Measurements from ENCODE around the gene ZC3H13.

DNA sequence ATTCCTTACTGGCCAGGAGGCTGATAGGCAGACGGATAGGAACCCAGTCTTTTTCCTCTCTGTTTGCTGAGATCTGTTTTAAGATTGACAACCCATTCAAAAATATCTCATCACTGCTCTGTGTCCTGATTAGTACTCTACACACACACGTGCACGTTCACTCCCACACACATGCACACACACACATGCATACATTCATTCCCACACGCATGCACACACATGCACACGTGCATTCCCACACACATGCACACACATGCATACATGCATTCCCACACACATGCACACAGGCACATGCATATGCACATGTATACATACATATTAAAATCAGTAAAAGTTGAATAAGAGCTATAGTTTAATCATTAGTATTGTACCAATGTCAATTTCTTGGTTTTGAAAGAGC lies 120.4 kb downstream of the ZC3H13 start:
- no peak for TF ChIP-seq ZFX (IDR thresholded peaks at IDR 0.05)
- TF ChIP-seq, protein P1, sequence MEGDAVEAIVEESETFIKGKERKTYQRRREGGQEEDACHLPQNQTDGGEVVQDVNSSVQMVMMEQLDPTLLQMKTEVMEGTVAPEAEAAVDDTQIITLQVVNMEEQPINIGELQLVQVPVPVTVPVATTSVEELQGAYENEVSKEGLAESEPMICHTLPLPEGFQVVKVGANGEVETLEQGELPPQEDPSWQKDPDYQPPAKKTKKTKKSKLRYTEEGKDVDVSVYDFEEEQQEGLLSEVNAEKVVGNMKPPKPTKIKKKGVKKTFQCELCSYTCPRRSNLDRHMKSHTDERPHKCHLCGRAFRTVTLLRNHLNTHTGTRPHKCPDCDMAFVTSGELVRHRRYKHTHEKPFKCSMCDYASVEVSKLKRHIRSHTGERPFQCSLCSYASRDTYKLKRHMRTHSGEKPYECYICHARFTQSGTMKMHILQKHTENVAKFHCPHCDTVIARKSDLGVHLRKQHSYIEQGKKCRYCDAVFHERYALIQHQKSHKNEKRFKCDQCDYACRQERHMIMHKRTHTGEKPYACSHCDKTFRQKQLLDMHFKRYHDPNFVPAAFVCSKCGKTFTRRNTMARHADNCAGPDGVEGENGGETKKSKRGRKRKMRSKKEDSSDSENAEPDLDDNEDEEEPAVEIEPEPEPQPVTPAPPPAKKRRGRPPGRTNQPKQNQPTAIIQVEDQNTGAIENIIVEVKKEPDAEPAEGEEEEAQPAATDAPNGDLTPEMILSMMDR (conservative IDR thresholded peaks at IDR 0.05) = no peak

Measured in C4-2B (cell line).